GM12892 (cell line): Measurements from ENCODE around the gene CC2D2B.

ENCODE experiments used
- POLR2A ChIP-seq: IDR thresholded peaks from 2 replicates; pipeline ENCODE4 v1.6.1; 2011; ENCODE audit warnings: low read depth, low read length, control low read depth
- POLR2AphosphoS5 ChIP-seq: IDR thresholded peaks from 2 replicates; pipeline ENCODE4 v1.6.1; 2011; ENCODE audit warnings: low read depth, low read length, control low read depth
- TAF1 ChIP-seq: IDR thresholded peaks from 2 replicates; pipeline ENCODE4 v1.6.1; 2011; ENCODE audit warnings: low read depth, mild to moderate bottlenecking, control low read depth, low read length, borderline replicate concordance

DNA sequence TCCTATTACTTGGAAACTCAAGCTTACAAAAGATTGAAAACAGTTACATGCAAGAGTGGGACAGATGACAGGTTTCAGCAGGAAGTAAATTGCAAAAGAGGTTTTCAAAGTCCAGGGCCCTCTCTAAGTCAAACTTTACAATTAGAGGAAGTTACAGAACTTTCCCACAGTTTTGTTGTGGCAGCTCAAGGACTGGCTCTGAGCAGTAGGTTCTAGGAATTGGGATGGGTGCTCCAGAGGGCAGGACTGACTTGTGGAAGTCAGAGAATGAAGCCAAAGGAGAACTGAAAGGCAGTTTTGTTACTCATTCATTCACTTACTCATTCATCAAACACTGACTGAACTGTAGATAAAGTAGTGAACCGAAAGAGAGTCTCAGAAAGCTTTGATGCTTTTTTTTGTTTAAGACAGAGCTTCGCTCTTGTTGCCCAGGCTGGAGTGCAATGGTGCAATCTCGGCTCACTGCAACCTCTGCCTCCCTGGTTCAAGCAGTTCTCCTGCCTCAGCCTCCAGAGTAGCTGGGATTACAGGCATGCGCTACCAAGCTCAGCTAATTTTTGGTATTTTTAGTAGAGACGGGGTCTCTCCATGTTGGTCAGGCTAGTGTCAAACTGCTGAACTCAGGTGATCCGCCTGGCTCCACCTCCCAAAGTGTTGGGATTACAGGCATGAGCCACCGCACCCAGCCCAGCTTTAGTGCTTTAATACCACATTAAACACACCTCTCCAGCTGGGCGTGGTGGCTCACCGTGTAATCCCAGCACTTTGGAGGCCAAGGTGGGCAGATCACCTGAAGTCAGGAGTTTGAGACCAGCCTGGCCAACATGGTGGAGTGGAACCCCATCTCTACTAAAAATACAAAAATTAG is 68.8 kb downstream of the CC2D2B start:
- no peak for TF ChIP-seq POLR2A
- TF ChIP-seq TAF1 = no peak
- no peak for TF ChIP-seq POLR2AphosphoS5
